ENCODE data around the gene ARHGAP1. TPM values are rescaled to one million over a fixed set of nuclear protein-coding genes. Genes with fewer than 3 reads are reported as not detected.

The ARHGAP1 gene
- total RNA-seq, 2 experiments from 2014 or later = 16.3 to 42.6 TPM

- Histone ChIP-seq H4K20me1 (ENCODE audit: insufficient read depth, low read length) (no peaks in the 10 kb centered on the region), H3K9me2 (ENCODE audit: insufficient read depth, low read length) (no peaks in the 10 kb centered on the region), H3K79me2 (ENCODE audit: insufficient read depth, low read depth, low read length) (no peaks in the 10 kb centered on the region), H2AFZ (ENCODE audit: low read length) (no peak overlapping the region), H3K4me3 (ENCODE audit: low read depth, low read length, poor library complexity, severe bottlenecking) (no peak overlapping the region), H3K4me1 (ENCODE audit: insufficient read depth, low read length, poor library complexity, severe bottlenecking) (peaks cover 1% of the 10 kb centered on the region), H3K36me3 (ENCODE audit: insufficient read depth, low read length) (0 out of 2 replicates have a peak, but pooled peaks cover 6% of the 10 kb centered on the region), H3K27ac (ENCODE audit: low read depth, low read length, poor library complexity, severe bottlenecking) (no peak overlapping the region), H3K4me2 (ENCODE audit: low read length) (no peak overlapping the region), H3K9me3 (ENCODE audit: low read length) (no peaks in the 10 kb centered on the region)
- POLR2A ChIA-PET = interaction anchor here (0.6 to 1.1 kb wide), 2 partner anchors 14 to 134 kb away, joined by 3 to 4 read pairs; no protein-coding TSS in a partner anchor
- intact Hi-C loops (cut with micrococcal nuclease; ENCODE audit: unreplicated experiment) = no loop called here
- BruUV-seq (replicated peaks) = no TSS peak
- no peak for TF ChIP-seq CTCF (conservative IDR thresholded peaks at IDR 0.05; ENCODE audit: low read length)
- TF ChIP-seq EZH2phosphoT487 (IDR thresholded peaks at IDR 0.05; ENCODE audit: borderline replicate concordance, low read depth, low read length) = no peak
- CTCF ChIA-PET (ENCODE audit: unreplicated experiment) = no interaction called here
- no peak for DNase-seq (ENCODE audit: low spot score)
These were observed 12.6 kb upstream of the ARHGAP1 start for GRCh38 chr11:46712874-46713576.

- H3K79me2 ChIP-seq (ENCODE audit: insufficient read depth, low read depth, low read length) = no peaks in the 10 kb centered on the region
- BruUV-seq (replicated peaks) = no TSS peak
- no peaks in the 10 kb centered on the region for H3K9me3 ChIP-seq (ENCODE audit: low read length)
- TF ChIP-seq EZH2phosphoT487 (IDR thresholded peaks at IDR 0.05; ENCODE audit: borderline replicate concordance, low read depth, low read length) = no peak
- TF ChIP-seq CTCF (conservative IDR thresholded peaks at IDR 0.05; ENCODE audit: low read length) = no peak
- no peaks in the 10 kb centered on the region for H3K4me1 ChIP-seq (ENCODE audit: insufficient read depth, low read length, poor library complexity, severe bottlenecking)
- H3K36me3 ChIP-seq (ENCODE audit: insufficient read depth, low read length) = peaks cover 20% of the 10 kb centered on the region
- no peak overlapping the region for H3K27ac ChIP-seq (ENCODE audit: low read depth, low read length, poor library complexity, severe bottlenecking)
- H3K9me2 ChIP-seq (ENCODE audit: insufficient read depth, low read length) = no peaks in the 10 kb centered on the region
- ChIA-PET CTCF (ENCODE audit: unreplicated experiment) (no interaction called here), POLR2A (interaction anchor here (1.5 kb wide), 1 partner anchor 11 kb away, joined by 5 read pairs; the partner anchor contains the start of genes ARHGAP1 and ZNF408)
- H2AFZ ChIP-seq (ENCODE audit: low read length) = no peak overlapping the region
- no peak overlapping the region for H3K4me3 ChIP-seq (ENCODE audit: low read depth, low read length, poor library complexity, severe bottlenecking)
- H4K20me1 ChIP-seq (ENCODE audit: insufficient read depth, low read length) = no peaks in the 10 kb centered on the region
- H3K4me2 ChIP-seq (ENCODE audit: low read length) = no peak overlapping the region
- intact Hi-C loops (cut with micrococcal nuclease; ENCODE audit: unreplicated experiment) = no loop called here
- no peak for DNase-seq (ENCODE audit: low spot score)
These were observed 10.9 kb upstream of the ARHGAP1 start for GRCh38 chr11:46711303-46711702.

- intact Hi-C loops (cut with micrococcal nuclease; ENCODE audit: unreplicated experiment) = no loop called here
- POLR2A ChIA-PET = interaction anchor here (1.5 kb wide), 1 partner anchor 10 kb away, joined by 5 read pairs; the partner anchor contains the start of genes ARHGAP1 and ZNF408
These were observed 10.4 kb upstream of the ARHGAP1 start for GRCh38 chr11:46710821-46711269.

More at GRCh38 chr11:46710821-46711269, 10.4 kb upstream of the ARHGAP1 start:
- no TSS peak for BruUV-seq (replicated peaks)
- no peak for DNase-seq (ENCODE audit: low spot score)
- TF ChIP-seq CTCF (conservative IDR thresholded peaks at IDR 0.05; ENCODE audit: low read length) = no peak
- TF ChIP-seq EZH2phosphoT487 (IDR thresholded peaks at IDR 0.05; ENCODE audit: borderline replicate concordance, low read depth, low read length) = no peak
- no peaks in the 10 kb centered on the region for H3K9me3 ChIP-seq (ENCODE audit: low read length)
- no peaks in the 10 kb centered on the region for H4K20me1 ChIP-seq (ENCODE audit: insufficient read depth, low read length)
- no peak overlapping the region for H3K27ac ChIP-seq (ENCODE audit: low read depth, low read length, poor library complexity, severe bottlenecking)
- H3K36me3 ChIP-seq (ENCODE audit: insufficient read depth, low read length) = peaks cover 24% of the 10 kb centered on the region
- H3K4me1 ChIP-seq (ENCODE audit: insufficient read depth, low read length, poor library complexity, severe bottlenecking) = no peaks in the 10 kb centered on the region
- CTCF ChIA-PET (ENCODE audit: unreplicated experiment) = no interaction called here
- H3K9me2 ChIP-seq (ENCODE audit: insufficient read depth, low read length) = no peaks in the 10 kb centered on the region
- no peak overlapping the region for H2AFZ ChIP-seq (ENCODE audit: low read length)
- no peak overlapping the region for H3K4me2 ChIP-seq (ENCODE audit: low read length)
- no peak overlapping the region for H3K4me3 ChIP-seq (ENCODE audit: low read depth, low read length, poor library complexity, severe bottlenecking)
- no peaks in the 10 kb centered on the region for H3K79me2 ChIP-seq (ENCODE audit: insufficient read depth, low read depth, low read length)
